SIG-M5 treated with dmso at 0.1 percent for 504 hours (cell line): Measurements from ENCODE around the gene CBLIF.
"Not testable (repeated sequence)": the region's sequence is repeated elsewhere in the genome, so short reads cannot be mapped to it uniquely, and the experiment has no call there.

ENCODE experiments used
- DNase-seq: peaks from one replicate; lab custom pipeline; 2025; ENCODE audit not compliant: unreplicated experiment; lab: John Stamatoyannopoulos, UW

CBLIF gene

GRCh38 chr11:59800390-59801025, 44.8 kb downstream of the CBLIF start:
- no peak for DNase-seq

GRCh38 chr11:59794417-59794816, 50.9 kb downstream of the CBLIF start:
- DNase-seq: no peak

DNA sequence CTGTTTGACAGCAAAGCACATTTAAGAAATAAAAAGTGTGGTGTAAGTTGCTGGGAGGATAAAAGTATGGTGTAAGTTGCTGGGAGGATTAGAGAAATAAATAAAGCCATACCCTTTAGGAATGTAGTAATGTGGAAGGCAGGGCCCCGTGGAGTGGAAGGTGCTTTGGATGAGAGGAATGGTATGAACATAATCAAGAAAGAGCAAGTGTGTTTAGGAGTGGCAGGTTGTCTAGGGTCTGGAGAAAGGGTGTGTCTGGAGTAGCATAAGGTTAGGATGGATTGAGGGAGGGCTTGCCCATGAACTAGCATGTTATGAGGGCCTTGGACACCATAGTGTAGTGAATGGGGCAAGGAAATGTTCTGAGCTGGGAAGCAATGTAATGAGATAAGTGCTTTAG, 52.8 kb downstream of the CBLIF start:
- DNase-seq: no peak

- no peak for DNase-seq
Observed at GRCh38 chr11:59791639-59792038, 53.7 kb downstream of the CBLIF start.

- no peak for DNase-seq
Observed at GRCh38 chr11:59787816-59788215, 57.5 kb downstream of the CBLIF start.

DNA sequence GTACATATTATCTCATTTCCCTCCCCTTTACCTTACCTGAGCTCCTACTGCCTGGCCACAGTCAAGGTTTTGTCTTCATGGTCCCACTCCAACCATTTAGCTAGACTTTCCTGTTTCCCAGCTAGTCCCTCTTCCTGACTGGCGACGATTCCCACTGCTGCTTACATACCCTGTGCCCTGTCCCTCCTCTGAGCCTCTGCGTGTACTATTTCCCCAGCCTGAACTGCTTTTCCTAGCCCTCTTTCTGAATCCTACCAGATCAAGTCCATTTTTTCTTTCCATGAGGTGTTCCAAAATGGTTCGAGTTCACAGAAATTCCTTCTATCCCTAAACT, 58.1 kb downstream of the CBLIF start:
- DNase-seq: no peak

GRCh38 chr11:59785818-59786217, 59.5 kb downstream of the CBLIF start:
- no peak for DNase-seq

DNA sequence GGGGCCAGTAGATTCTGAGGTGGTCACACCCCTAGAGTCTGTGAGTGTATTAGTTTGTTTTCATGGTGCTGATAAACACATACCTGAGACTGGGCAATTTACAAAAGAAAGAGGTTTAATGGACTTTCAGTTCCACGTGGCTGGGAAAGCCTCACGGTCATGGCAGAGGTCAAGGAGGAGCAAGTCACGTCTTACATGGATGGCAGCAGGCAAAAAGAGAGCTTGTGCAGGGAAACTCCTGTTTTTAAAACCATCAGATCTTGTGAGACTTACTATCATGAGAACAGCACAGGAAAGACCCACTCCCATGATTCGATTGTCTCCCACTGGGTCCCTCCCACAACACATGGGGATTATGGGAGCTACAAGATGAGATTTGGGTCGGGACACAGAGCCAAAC, 60.9 kb downstream of the CBLIF start:
- DNase-seq: not testable (repeated sequence)

DNA sequence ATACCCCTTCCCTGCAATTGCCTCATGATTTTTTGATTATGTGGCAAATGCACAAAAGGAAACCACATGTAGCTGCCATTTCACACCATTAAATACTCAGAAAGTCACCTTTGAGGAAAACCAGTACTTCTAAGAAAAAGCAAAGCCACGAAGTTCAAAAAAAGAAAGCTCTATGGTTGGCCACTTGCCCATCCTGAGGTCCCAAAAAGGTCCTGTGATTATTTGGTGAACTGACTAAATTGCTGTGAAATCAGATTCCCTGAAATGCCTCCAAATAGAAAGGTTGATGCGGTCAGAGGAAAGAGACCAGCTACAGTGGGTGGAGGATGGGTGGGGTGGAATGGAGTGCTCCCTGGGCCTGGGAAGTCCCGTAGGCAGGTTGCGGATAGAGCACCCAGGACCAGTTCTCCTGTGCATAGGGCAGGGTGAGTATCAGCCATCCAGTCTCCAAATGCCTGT, 61.6 kb downstream of the CBLIF start:
- DNase-seq: no peak

DNA sequence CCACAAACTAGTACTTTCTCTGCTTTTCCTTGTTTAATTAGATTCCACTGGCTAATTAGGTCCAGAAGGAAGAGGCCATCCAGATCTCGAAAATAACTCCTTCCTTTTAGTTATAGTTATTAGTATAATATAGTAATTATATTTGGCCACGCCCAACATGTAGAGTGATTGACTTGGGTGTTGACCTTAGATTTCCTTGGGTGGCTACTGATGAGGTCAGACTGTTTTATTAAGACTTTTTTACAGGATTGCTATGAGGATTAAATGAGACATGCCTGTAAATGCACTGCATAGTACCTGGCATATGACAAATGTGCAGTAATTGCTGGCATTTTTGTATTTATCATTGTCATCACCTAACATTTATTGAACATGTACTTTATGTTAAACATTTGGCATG, 63.2 kb downstream of the CBLIF start:
- no peak for DNase-seq

GRCh38 chr11:59779487-59779886, 65.8 kb downstream of the CBLIF start:
- DNase-seq: no peak
